HG03135 (cell line): ENCODE results near the gene CBFB.
"Not testable (repeated sequence)": the region's sequence is repeated elsewhere in the genome, so short reads cannot be mapped to it uniquely, and the experiment has no call there.

Source experiments
- ATAC-seq: cut with Tn5 transposase; IDR thresholded peaks from one replicate; pipeline ENCODE4 v1.9.1; 2021; ENCODE audit warnings: mild to moderate bottlenecking, moderate library complexity; ENCODE audit not compliant: unreplicated experiment

Gene CBFB

DNA sequence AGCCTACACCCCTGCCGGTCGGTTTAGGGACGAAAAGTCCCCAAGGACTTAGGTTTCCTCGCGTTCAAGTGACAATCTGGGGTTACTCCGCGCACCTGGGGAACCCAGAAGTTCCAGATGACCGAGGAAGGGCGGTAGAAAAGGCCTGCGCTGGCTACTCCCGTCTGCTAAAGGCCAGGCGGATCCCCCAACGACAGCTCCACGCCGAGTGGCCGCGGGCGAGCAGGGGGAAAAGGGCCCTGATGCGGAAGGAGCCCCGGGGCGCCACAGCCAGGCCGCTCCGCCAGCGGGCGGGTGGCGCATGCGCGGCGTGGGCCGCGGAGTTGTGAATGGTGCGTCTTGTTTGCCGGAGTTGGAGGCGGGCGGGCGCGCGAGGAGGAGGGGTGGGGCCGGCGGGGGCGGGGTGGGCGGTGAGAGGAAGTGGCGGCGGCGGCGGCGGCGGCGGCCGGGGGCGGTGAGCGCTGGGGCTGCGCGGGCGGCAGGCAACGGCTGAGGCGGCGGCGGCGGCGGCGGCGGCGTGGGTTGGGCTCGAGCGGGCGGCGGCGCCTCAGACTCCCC lies at the start of gene CBFB:
Gene CBFB (plus strand): TSS at position 454 of the 558 bp plus-strand sequence. CDS start 259 bp downstream, outside the sequence.
- peak; percentile 78 for ATAC-seq

DNA sequence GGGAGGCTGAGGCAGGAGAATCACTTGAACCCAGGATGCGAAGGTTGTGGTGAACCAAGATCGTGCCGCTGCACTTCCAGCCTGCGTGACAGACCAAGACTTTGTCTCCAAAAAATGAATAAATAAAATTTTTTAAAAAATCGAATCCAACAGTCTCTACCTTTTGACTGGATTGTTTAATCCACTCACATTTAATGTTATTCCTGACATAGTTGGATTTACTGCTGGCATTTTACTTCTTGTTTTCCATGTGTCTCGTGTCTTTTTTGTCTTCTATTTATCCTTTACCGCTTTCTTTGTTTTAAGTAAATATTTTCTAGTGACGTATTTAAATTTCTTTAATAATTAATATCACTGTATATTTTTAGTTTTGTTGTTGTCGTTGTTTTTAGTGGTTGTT lies 45.9 kb upstream of the CBFB start:
- ATAC-seq, result no peak

DNA sequence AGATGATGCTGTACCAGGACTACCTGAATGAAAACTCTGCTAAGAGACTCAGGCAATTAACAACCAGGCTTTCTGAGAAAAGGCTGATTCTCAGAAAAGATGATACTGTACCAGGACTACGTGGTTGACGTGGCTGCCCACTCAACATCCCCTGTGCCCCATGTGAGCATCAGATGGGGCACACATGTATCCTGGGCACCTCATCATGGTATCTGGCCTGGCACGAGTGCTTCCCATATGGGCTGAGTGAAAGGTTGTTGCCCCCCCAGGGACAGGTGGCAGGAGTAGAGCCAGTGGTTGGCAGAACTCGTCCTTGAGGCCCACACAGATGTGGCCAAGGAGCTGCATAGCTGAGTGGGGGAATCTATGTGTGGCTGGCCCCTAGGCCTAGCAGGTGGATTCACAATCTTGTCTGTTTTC lies 44.0 kb upstream of the CBFB start:
- ATAC-seq, result no peak

DNA sequence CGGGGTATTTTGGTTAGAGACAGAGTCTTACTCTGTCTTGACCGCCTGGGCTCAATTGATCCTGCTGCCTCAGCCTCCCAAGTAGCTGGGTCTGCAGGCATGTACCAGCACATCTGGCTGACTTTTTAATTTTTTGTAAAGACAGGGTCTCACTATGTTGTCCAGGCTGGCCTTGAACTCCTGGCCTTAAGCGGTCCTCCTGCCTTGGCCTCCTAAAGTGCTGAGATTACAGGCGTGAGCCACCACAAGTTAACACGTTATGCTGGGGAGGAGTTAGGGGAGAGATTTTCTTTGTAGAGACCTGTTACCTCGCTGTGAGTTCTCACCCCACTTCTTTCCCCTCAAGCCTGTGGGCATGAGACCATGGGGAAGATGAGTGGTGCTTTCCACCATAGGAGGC lies 42.4 kb upstream of the CBFB start:
- no peak for ATAC-seq

DNA sequence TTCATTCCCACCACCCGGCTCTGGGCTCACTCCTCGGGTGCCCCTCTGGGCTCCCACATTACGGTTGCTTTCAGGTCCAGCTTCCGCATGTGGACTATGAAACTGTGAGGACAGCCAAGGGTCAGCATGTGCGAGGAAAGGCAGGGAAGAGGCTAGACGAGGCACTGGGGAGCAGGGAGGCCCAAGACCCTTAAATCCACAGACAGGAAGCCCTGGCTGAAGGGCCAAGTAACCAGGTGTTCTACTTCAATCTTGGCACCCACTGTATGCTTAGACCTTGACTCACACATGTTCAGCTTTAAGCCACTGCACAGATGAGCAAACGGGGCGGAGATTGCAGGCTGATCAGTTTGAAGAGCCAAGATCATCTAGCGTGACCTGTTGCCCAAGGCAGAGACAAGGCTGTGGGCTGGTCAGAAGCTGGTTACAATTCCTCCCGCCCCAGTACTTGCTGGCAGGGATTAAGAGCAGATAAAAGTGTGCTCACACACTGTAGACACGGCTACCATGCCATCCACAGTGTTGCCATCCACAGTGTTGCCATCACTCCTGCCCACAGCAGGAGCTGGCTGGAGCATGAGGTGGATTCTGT lies 40.7 kb upstream of the CBFB start, which contains the start of gene CES4A:
Gene CES4A (plus strand): TSS at position 393 of the 592 bp plus-strand sequence. CDS start 184 bp downstream, at position 577.
- no peak for ATAC-seq

DNA sequence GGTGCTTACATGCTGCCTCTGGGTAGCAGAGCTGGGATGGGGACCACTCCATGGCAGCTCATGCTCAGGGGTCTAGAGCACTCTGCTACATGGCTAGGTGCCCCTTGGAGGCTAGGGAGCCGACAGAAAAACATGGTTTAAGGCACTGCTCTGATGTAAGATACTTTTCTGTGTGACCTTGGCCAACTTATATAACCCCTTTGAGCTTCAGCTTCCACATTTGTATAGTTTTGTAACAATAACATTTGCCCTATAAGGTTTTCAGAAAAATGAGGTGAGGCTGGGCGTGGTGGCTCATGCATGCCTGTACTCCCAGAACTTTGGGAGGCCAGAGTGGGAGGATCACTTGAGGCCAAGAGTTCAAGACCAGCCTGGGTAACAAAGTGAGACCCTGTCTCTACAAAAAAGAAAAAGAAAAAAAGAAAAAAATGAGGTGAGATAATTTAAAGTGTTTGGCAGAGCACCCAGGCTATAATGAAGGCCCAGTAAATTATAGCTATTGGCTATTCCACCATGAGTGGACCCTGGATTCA lies 37.3 kb upstream of the CBFB start:
- no peak for ATAC-seq

DNA sequence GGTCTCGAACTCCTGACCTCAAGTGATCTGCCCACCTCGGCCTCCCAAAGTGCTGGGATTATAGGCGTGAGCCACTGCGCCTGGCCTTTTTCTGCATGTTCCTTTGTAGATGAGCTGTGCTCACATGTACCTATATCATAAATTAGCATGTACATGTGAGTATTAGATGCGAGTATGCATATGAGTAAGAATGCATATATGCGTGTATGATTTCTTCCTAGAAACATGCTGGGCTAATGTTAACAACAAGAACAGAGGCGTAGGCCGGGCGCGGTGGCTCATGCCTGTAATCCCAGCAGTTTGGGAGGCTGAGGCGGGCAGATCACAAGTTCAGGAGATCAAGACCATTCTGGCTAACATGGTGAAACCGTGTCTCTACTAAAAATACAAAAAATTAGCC lies 35.4 kb upstream of the CBFB start:
- ATAC-seq, result not testable (repeated sequence)

DNA sequence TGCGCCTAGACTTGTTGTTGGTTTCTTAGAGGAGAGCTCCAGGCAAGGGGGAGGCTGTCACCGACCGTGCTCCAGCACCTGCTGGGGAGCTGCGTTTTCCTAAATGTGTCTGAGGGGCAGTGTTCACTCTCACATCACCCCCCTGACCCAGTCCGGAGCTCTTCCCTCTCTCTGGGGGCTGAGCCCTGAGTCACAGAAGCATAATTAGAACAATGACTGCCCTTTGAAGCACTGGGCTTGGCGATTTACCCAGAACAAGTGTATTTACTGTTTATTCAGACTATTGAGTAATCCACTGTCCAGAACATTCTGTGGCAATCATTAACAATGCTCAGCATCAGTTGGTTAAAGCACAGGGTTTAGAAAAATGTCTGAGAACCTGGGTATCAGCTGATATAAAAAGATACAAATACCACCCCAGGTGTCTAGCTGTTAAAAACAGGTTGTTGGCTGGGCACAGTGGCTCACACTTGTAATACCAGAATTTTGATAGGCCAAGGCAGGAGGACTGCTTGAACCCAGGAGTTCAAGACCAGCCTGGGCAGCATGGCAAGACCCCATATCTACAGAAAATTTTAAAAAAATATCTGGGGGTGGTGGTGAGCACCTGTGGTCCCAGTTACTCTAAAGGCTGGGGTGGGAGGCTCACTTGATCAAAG lies 32.5 kb upstream of the CBFB start:
- ATAC-seq, result no peak

DNA sequence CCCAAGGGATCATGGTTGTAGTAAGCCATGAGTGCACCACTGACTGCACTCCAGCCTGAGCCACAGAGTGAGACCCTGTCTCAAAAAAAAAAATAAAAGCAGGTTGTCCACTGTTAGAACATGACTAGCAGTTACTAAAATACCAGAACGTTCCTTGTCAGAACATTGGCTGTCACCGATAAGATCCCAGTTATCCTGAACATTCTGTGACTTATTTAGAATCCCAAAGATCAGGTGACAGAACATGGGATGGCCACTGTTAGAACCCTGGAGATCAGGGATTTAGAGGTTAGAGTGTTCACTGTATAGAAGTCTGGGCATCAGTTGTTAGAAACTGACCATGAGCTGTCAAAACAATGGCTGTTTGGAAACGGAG lies 32.0 kb upstream of the CBFB start:
- no peak for ATAC-seq

DNA sequence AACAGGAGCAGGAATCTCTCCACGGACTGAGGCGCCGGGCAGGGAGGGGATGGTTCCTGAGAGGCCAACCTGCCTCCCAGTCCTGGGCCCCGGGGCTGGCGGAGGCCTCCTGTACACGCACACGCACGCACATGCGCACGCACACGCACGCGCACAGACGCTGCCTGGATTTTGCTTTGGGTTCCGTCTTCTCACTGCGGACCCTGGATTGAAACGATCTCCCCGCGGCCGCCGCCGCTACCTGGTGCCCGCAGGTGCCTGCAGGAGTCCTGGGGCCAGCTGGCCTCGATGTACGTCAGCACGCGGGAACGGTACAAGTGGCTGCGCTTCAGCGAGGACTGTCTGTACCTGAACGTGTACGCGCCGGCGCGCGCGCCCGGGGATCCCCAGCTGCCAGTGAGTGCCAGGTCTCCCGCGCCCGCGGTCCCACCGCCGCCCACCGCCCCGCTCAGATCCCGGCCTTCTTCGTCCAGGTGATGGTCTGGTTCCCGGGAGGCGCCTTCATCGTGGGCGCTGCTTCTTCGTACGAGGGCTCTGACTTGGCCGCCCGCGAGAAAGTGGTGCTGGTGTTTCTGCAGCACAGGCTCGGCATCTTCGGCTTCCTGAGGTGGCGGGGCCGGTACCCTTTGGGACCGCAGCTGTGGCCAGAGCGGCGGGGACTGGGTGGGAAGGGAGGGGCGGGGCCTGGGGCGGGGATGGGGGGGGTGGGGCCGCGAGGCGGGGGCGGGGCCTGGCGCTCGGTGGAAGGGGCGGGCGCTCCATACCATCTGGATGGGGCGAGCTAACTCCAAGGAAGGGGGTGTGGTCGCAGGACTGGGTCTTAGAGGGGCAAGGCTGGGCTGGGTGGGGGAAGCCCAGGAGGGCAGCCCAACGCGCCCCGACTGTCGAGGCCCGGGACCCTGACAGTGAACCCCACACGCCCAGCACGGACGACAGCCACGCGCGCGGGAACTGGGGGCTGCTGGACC lies 28.3 kb upstream of the CBFB start:
- no peak for ATAC-seq

DNA sequence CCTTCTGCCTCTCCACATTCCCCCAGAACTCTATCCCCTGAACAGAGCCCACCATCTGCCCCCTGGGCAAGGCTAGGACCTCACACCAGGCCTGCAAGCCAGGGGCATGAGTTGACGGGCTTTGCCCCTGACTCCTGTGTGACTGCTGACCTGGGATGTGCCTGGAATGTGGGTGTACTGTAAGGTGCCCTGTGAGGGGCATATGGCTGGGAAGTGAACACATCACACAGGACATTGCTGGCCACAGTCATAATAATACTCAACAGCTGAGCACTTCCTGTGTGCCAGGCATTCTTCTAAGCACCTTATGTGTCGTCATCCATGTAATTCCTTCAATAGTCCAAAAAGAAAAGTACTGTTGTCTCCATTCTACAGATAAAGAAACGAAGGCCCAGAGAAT lies 27.2 kb upstream of the CBFB start:
- no peak for ATAC-seq

DNA sequence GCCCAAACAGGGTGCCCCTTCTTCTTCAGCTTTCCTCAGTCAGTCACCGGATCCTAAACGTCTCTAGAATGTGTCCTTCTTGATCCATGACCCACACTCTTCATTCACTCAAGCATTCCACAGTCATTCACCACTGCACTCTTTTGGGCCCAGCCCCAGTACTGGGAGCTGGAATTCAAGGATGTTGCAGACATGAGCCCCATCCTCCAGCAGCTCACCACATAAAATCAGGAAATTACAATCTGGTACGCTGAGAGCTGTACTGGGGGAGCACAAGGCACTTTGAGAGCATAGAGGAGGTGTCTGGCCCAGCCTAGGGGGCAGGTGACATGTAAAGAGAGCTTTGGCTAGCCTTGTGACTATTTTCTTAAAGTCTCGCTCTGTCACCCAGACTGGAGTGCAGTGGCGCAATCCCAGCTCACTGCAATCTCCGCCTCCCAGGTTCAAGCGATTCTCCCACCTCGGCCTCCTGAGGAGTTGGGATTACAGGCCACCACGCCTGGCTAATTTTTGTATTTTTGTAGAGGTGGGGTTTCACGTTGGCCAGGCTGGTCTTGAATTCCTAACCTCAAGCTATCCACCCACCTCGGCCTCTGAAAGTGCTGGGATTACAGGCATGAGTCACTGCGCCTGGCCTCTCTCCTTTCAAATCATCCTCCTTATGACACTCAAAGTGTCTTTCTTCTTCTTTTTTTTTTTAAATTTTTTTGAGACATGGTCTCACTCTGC lies 21.9 kb upstream of the CBFB start:
- ATAC-seq, result no peak

DNA sequence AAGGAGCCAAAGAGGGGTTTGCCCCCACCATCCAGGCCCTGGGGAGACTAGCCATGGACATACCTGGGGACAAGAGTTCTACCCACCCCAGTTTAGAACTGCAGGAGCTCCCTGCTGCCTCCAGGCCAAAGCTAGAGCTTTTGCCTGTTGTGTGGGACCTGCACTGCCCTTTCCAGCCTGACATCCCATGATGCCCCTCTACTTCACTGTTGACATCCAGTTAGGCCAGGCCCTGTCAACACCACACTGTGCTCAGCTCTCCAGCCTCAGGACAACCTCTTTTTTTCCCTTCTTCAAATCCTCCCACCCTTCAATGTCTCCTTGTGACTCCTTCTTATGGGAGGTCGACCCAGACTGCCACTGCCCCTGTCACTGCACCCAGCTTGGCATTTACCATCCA lies 19.8 kb upstream of the CBFB start:
- no peak for ATAC-seq

DNA sequence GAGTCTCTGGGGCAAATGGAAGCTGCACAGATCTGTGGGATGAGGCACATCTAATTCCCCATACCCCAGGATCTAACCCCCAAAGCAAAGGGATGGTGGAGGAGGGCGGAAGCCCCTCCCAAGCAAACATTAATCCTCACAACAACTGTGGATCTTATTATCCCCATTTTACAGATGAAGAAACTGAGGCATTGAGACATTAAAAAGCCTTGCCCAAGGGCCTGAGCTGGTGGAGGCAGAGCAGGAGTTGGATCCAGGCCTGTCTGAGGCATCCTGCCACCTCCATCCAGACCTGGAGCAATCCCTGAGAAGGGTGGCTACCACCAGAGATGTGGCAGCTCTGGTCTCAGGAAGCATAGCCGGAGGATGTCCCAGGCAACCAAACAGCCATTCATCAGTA lies 17.7 kb upstream of the CBFB start:
- no peak for ATAC-seq

DNA sequence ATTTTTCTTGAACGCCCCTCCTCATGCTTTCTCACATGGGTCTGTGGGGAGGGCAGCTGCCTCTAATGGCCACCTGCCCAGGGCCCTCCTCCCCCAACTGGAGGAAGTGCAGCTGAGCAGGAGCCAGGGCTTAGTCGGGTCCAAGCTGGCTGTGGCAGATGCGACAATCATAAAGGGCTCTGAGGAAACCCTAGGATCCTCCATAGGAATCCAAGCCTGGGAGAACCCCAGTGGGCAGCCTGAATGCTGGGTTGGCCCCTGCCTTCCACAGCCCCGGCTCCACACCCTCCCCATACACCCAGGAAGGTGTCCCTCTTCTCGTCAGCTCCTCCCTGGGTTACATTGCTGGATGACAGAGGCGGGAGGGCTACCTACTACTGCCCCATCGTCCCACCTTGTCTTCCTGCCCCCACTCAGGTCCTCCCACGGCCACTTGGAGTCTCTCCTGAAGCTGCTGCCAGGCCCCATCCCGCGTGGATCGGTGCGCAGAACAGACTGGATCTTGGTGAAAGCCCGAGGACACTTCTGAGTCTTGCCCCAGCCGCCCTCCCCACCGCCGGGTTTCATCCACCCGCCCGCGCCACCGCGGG lies 15.6 kb upstream of the CBFB start:
- no peak for ATAC-seq

DNA sequence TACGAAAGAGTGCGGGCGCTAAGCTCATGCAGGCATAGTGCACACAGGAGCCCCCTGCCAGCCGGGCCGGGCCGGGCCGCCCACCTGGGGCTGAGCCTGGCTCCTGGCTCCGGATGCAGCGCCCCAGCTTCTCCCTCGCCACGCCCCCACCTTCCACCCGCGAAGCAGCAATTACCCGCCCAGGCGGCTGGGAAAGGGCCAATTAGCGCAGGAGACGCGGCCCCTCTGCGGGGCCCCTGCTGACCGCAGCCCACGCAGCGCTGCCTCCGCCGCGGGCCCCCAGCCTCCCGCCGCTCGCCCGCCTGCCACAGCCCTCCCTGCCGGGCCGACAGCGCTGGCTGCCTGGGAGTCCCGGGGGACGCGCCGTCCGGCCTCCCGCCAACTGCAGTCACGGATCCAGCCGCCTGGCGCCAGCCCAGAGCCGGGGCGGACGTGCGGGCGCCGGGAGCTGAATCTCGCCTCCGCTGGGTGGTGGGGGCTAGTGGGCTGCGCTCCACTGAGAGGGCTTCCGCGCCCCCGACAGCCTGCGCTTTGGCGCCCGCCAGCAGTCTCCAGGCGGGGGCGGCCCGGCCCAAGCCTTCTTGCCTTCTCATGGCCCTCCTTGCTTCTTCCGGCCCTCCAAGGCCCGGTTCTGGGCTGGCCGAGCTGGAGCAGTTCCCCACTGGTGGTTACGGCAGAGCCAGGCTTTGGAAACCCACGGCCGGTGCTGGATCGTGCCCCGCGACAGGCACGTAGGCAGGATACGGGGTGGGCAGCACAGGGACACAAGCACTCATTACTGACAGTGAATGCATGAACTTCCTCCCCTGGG lies 14.9 kb upstream of the CBFB start:
- ATAC-seq, result no peak

DNA sequence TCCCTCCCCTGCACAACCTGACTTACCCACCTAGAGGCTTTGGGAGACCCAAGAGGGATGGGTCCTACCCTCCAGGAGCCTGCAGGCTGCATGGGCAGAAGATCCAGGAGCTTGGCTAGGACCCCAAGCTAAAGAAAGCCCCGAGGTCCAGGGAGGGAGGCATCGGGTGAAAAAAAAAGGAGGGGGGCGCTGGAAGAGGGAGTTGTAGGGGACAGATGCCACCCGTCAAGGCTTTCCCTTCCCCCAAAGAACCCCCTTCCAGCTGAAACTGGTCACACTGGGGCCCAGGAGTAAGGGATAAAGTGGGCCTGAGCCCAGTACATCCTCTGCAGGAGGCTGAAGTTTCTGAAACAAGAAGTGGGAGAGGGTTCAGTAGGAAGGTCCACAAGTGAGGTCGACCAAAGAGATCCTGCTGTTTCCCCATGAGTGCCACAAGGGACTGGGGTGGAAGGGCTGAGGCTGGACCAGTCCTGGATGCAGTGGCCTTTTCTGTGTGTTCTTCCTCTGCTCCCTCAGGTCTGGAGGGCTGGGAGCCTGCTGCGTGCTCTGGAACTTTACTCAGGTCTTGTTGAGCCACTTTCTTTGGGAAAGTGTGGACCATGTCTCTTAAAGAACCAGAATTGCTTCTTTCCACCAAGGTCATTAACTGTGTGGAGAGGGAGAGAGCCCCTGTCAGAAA lies 14.2 kb upstream of the CBFB start:
- no peak for ATAC-seq

DNA sequence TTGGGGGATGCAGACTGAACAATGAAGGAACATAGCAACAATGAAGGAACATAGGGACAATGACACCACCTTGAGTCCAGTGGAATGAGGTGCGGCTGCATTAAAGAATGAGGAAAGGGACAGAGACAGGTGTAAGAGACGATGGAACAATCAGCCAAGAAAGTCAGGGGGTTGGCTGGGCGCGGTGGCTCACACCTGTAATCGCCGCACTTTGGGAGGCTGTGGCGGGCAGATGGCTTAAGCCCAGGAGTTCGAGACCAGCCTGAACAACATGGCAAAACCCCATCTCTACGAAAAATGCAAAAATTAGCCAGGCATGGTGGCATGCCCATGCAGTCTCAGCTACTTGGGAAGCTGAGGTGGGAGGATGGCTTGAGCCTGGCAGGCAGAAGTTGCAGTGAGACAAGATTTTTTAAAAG lies 13.6 kb upstream of the CBFB start:
- no peak for ATAC-seq

DNA sequence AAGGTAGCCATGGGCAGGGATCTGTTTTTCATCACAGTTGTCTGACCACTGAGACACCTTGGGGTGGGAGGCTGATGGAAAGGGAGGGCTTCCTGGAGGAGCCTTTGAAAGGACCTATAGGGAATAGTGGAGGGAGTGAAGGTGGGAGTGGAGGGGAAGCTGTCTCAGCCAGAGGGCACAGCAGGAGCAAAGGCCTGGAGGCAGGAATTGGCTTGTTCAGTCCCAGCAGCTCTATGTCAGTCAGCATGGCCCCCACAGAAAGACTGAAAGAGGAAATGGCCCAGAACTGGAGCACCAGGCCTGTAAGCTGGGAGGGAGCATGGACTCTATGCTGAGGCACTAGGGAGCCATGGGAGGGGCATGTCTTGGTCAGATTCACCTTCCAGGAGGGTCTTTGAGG lies 12.8 kb upstream of the CBFB start:
- ATAC-seq, result no peak
